Measurements from ENCODE around the gene OFD1. TPM values are rescaled to one million over a fixed set of nuclear protein-coding genes. Genes with fewer than 3 reads are reported as not detected.

The OFD1 gene
- polyA plus RNA-seq, 1 experiment, result 14.1 TPM

GRCh38 chrX:13697455-13697854 lies 37.1 kb upstream of the OFD1 start:
- no peak for TF ChIP-seq CTCF (IDR thresholded peaks at IDR 0.05; ENCODE audit: low read depth, low read length)
- no peak overlapping the region for H3K27ac ChIP-seq (ENCODE audit: low read depth, low read length)
- CTCF ChIA-PET, result interaction anchor here (1.0 to 1.5 kb wide), 2 partner anchors 191 kb away, joined by 3 to 4 read pairs; no protein-coding TSS in a partner anchor
- POLR2A ChIA-PET, result no interaction called here
- no peak for DNase-seq (ENCODE audit: low read depth, low spot score)
- no peaks in the 10 kb centered on the region for H3K9me3 ChIP-seq (ENCODE audit: control insufficient read depth, insufficient read depth, low read length)
- H3K4me3 ChIP-seq (ENCODE audit: low read depth, low read length), result no peak overlapping the region
- H3K27me3 ChIP-seq (ENCODE audit: control insufficient read depth, insufficient read depth, low read length), result no peaks in the 10 kb centered on the region

GRCh38 chrX:13697976-13698375 lies 36.6 kb upstream of the OFD1 start:
- Histone ChIP-seq H3K9me3 (ENCODE audit: control insufficient read depth, insufficient read depth, low read length) (no peaks in the 10 kb centered on the region), H3K4me3 (ENCODE audit: low read depth, low read length) (no peak overlapping the region), H3K27me3 (ENCODE audit: control insufficient read depth, insufficient read depth, low read length) (no peaks in the 10 kb centered on the region), H3K27ac (ENCODE audit: low read depth, low read length) (no peak overlapping the region)
- CTCF ChIA-PET, result interaction anchor here (1.5 kb wide), 1 partner anchor 191 kb away, joined by 4 read pairs; no protein-coding TSS in a partner anchor
- POLR2A ChIA-PET, result no interaction called here
- TF ChIP-seq CTCF (IDR thresholded peaks at IDR 0.05; ENCODE audit: low read depth, low read length), result no peak
- no peak for DNase-seq (ENCODE audit: low read depth, low spot score)

- DNase-seq (ENCODE audit: low read depth, low spot score), result no peak
- CTCF ChIA-PET, result interaction anchor here (1.2 to 1.5 kb wide), 4 partner anchors 8 to 192 kb away, joined by 3 to 4 read pairs (median 4); partner anchors contain the start of genes OFD1 and TRAPPC2
Observed at GRCh38 chrX:13698432-13698831, 36.1 kb upstream of the OFD1 start.

GRCh38 chrX:13699183-13699826 lies 35.2 kb upstream of the OFD1 start:
- no peak for TF ChIP-seq CTCF (IDR thresholded peaks at IDR 0.05; ENCODE audit: low read depth, low read length)
- ChIA-PET CTCF (interaction anchor here (1.2 to 1.5 kb wide), 4 partner anchors 9 to 193 kb away, joined by 3 to 4 read pairs (median 4); partner anchors contain the start of genes OFD1 and TRAPPC2), POLR2A (no interaction called here)
- Histone ChIP-seq H3K4me3 (ENCODE audit: low read depth, low read length) (no peak overlapping the region), H3K27me3 (ENCODE audit: control insufficient read depth, insufficient read depth, low read length) (no peaks in the 10 kb centered on the region), H3K27ac (ENCODE audit: low read depth, low read length) (no peak overlapping the region), H3K9me3 (ENCODE audit: control insufficient read depth, insufficient read depth, low read length) (no peaks in the 10 kb centered on the region)
- DNase-seq (ENCODE audit: low read depth, low spot score), result no peak

More at GRCh38 chrX:13698432-13698831, 36.1 kb upstream of the OFD1 start:
- Histone ChIP-seq H3K9me3 (ENCODE audit: control insufficient read depth, insufficient read depth, low read length) (no peaks in the 10 kb centered on the region), H3K4me3 (ENCODE audit: low read depth, low read length) (no peak overlapping the region), H3K27ac (ENCODE audit: low read depth, low read length) (no peak overlapping the region), H3K27me3 (ENCODE audit: control insufficient read depth, insufficient read depth, low read length) (no peaks in the 10 kb centered on the region)
- POLR2A ChIA-PET, result no interaction called here
- TF ChIP-seq CTCF (IDR thresholded peaks at IDR 0.05; ENCODE audit: low read depth, low read length), result no peak

GRCh38 chrX:13700380-13700779 lies 34.2 kb upstream of the OFD1 start:
- POLR2A ChIA-PET, result no interaction called here
- no peaks in the 10 kb centered on the region for H3K27me3 ChIP-seq (ENCODE audit: control insufficient read depth, insufficient read depth, low read length)
- CTCF ChIA-PET, result no interaction called here
- TF ChIP-seq CTCF (IDR thresholded peaks at IDR 0.05; ENCODE audit: low read depth, low read length), result no peak
- H3K4me3 ChIP-seq (ENCODE audit: low read depth, low read length), result no peak overlapping the region
- no peaks in the 10 kb centered on the region for H3K9me3 ChIP-seq (ENCODE audit: control insufficient read depth, insufficient read depth, low read length)
- H3K27ac ChIP-seq (ENCODE audit: low read depth, low read length), result no peak overlapping the region
- DNase-seq (ENCODE audit: low read depth, low spot score), result no peak

Measured in AG04450 (cell line).